Activated gamma-delta T cell (primary cell): ENCODE data around the gene KCND3.

Experiments used
- DNase-seq: peaks from one replicate; lab custom pipeline; 2025; lab: John Stamatoyannopoulos, UW

Gene KCND3

DNA sequence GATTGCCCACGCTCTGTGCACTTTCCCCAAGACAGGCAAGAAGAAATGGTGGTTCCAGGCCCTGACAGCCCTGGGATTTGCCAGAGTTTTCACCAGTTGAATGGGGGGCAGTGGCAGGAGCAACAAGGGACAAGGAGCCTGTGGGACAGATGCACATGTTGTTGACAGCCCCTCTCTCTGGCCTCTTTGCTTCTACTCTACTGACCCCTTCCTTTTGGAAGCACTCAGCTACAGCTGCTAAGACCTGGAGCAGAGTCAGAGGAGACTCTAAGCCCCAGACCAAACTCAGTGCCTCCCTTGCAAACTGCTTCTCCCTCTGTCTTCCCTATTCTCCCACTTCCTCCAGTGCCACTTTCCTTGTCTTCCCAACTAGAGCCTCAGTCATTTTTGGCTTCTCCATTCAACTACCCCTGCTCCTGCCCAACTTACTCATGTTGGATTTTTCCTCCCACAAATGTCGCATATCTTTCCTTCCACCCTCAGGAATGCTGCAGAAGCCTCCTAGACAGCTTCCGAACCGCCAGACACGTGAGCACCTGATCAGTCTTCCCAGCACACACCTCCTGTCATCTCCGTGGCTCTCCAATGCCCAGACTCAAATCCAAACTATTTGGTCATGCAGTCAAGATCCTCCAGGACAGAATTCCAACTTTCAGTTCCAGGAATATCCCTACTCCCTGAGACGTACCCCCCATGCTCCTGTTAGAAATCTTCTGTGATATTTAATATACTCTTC, 259.4 kb downstream of the KCND3 start:
- no peak for DNase-seq

DNA sequence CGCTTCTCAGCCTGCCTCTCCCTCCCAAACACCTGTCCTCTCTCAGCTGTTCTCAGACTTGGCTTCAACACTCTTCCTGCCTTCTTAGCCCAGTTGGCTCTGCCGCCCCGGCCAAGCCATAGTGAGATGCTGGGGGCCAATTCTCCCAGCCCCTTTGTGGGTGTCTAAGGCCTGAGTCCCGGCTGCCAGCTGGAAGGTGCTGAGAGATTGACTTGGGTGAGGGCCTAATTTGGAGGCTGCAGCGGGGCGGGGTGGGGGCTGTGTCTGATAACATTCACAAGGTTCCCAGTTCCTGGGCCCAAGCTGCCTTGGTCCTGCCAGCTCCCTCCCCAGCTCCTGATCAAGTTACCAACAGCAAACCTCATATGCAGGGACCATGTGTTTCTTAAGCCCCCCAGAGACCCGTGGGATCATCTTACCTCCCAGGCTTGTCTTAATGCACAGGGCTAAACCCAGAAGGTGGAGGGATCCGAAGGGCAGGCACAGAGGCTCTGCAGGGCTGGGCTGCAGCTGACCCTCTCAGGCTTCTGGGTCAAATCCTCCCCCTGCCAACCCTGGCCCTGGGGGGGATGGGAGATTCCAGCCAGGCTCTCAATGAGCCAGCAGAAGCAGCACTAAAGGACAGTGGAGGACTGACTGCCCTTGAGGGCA, 260.1 kb downstream of the KCND3 start:
- DNase-seq: no peak

- no peak for DNase-seq
These were observed 262.4 kb downstream of the KCND3 start for GRCh38 chr1:111727056-111727455.

DNA sequence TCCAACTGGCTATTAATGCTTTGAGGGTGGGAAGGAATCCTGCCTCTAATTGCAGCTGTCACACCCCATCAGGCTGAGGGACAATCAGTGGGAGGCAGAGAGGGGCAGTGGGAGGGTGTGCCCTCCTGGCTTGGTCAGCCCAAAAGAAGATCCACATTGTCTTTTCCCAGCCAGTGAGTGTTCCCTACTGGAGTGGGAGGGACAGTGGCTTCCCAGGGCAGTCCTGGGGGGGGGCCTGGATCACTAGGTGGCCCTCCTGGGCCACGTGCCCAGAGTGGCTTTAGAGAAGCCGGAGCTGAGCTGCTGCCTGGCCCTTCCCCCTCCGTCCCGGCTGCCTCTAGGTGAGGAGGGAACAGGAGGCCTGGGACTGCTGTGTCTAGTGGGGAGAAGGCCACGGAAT, 264.3 kb downstream of the KCND3 start:
- DNase-seq: no peak

GRCh38 chr1:111723871-111724270, 265.6 kb downstream of the KCND3 start:
- no peak for DNase-seq

DNA sequence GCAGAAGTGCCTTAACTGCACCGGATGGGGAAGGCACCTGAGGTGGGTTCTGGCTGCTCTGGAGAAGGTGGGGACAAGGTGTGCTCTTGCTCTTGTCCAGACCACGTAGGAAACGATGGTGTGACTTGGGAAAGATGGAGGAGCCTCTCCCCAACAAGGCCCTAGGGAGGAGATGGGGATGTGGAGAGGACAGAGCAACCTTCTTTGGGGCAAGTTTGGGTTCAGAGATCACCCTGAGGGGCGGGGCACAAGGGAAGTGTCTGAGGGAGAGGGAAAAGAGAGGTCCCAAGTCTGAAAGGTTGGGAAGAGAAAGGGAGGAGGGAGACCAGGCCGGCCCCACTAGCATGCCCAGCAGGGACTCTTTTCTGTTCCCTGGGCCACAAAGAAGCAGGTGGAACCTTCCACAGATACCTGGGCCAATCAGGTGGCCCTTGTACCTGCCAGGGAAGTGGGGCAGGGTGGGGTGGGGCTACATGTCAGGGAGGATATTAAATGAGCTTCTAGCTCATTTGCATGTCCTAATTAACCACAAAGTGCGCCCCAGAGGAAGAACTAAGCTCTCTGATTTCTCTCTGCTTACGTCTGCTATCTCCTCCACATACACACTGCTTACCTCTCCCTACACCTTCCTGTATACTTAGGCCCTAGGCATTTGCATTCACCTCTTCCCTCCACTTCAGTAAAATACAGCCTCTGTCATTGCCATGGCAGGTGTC, 266.2 kb downstream of the KCND3 start:
- no peak for DNase-seq

DNA sequence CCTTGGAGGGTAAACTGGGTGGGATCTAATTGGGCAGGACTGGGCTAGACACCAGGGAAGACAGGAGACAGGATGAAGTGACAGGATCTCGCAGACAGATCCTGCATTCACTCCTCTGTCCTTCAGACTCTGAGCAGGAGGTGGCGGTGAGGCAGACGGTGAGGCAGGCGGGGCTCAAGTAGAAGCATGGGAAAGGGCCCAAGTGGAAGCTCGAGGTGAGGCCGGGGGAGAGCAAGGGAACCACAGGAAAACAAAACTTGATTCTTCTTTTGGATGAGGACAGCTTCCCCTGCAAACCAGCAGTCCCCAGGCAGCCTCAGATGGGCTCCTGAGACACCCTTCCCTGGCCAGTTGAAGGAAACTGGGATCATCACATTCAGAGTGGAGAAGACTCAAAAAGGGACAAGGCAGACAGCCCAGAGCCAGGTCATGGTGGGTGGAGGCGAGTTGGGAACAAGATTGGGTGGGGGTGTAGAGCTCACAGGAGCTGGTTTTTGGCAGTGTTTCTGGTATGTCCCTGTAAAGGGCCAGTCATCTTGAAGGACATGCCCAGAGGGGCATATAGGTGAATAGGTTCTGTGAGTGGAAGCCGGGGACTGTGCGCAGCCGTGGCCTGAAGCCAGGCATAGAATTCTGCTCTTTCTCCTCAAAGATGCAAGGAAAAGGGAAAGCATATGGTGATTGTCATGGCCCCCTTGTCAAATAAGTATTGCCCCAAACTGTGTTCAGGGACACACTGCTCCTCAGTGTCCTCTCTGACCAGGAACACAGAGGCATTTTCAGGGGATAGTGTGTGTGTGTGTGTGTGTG, 268.3 kb downstream of the KCND3 start:
- no peak for DNase-seq
